IMR-90 (cell line): Measurements from ENCODE around the gene MICAL3.
"Not testable (repeated sequence)": the region's sequence is repeated elsewhere in the genome, so short reads cannot be mapped to it uniquely, and the experiment has no call there.

ENCODE experiments used
- BHLHE40 ChIP-seq: fragments of 150-350 bp; IDR thresholded peaks from 2 replicates; pipeline ENCODE4 v1.6.1; 2016; ENCODE audit warnings: mild to moderate bottlenecking, low read depth, low read length
- CEBPB ChIP-seq: IDR thresholded peaks from 2 replicates; pipeline ENCODE4 v1.6.1; 2012; ENCODE audit warnings: low read depth, low read length, improper control_type of control experiment
- CTCF ChIP-seq: conservative IDR thresholded peaks from 2 replicates; pipeline ENCODE4 v1.5.1; 2012; ENCODE audit warnings: mild to moderate bottlenecking, low read depth, low read length, improper control_type of control experiment
- FOS ChIP-seq: fragments of 150-350 bp; IDR thresholded peaks from 2 replicates; pipeline ENCODE4 v1.6.1; 2016; ENCODE audit warnings: low read depth, low read length
- MAFK ChIP-seq: IDR thresholded peaks from 2 replicates; pipeline ENCODE4 v1.6.1; 2012; ENCODE audit warnings: low read depth, low read length, improper control_type of control experiment
- MXI1 ChIP-seq: IDR thresholded peaks from 2 replicates; pipeline ENCODE4 v1.6.1; 2012; ENCODE audit warnings: low read depth, mild to moderate bottlenecking, low read length, moderate library complexity, borderline replicate concordance
- POLR2A ChIP-seq: IDR thresholded peaks from 2 replicates; pipeline ENCODE4 v1.6.1; 2012; ENCODE audit warnings: mild to moderate bottlenecking, low read depth, low read length
- RAD21 ChIP-seq: IDR thresholded peaks from 2 replicates; pipeline ENCODE4 v1.6.1; 2012; ENCODE audit warnings: low read length, improper control_type of control experiment

GRCh38 chr22:17932457-17932856, 91.9 kb downstream of the MICAL3 start:
- not testable (repeated sequence) for TF ChIP-seq POLR2A, CTCF, RAD21, MAFK, MXI1, FOS, CEBPB, BHLHE40
